Kidney (tissue), 14 donors: ENCODE data around the gene SNW1. TPM values are rescaled to one million over a fixed set of nuclear protein-coding genes. Genes with fewer than 3 reads are reported as not detected.

Experiments used
- DNase-seq, 5 donors: peaks; one replicate each; pipeline ENCODE4 v3.0.0-alpha.2; 2013 to 2020
- FAIRE-seq: peaks from 2 replicates; lab custom pipeline; 2012; peaks lifted over from hg19 to GRCh38; lab: Jason Lieb, UNC
- H3K27ac ChIP-seq, 2 donors: one replicate each; pipeline ENCODE4 v1.7.0; 2013; ENCODE audit warnings: low read depth in 2 of 2, low read length in 2 of 2, inconsistent platforms in 1 of 2
- H3K27me3 ChIP-seq: one replicate; pipeline ENCODE4 v1.7.1; 2013; ENCODE audit warnings: low read length, inconsistent platforms; ENCODE audit not compliant: control insufficient read depth, insufficient read depth
- H3K36me3 ChIP-seq, 3 donors: one replicate each; pipeline versions ENCODE4 v1.7.0 to v1.7.1; 2013; ENCODE audit warnings: low read length in 3 of 3, control low read depth in 1 of 3, inconsistent platforms in 1 of 3; ENCODE audit not compliant: insufficient read depth in 3 of 3, control insufficient read depth in 2 of 3
- H3K4me1 ChIP-seq, 3 donors: one replicate each; pipeline versions ENCODE4 v1.7.0 to v1.7.1; 2013; ENCODE audit warnings: low read length in 3 of 3, inconsistent platforms in 1 of 3, low read depth in 1 of 3; ENCODE audit not compliant: control insufficient read depth in 2 of 3, insufficient read depth in 2 of 3
- H3K4me3 ChIP-seq, 3 donors: one replicate each; pipeline versions ENCODE4 v1.7.0 to v1.8.1; 2013; ENCODE audit warnings: low read length in 3 of 3, control low read depth in 1 of 3, inconsistent platforms in 1 of 3
- H3K9ac ChIP-seq, 3 donors: one replicate each; pipeline versions ENCODE4 v1.7.0 to v1.7.1; 2013; ENCODE audit warnings: low read length in 3 of 3, control low read depth in 1 of 3, inconsistent platforms in 1 of 3
- H3K9me3 ChIP-seq, 3 donors: one replicate each; pipeline versions ENCODE4 v1.7.0 to v1.7.1; 2013; ENCODE audit warnings: low read length in 3 of 3, control low read depth in 1 of 3, inconsistent platforms in 1 of 3; ENCODE audit not compliant: control insufficient read depth in 2 of 3, insufficient read depth in 1 of 3
- CTCF ChIP-seq: IDR thresholded peaks from 3 replicates; pipeline ENCODE4 v1.5.1; 2012; ENCODE audit warnings: mild to moderate bottlenecking, moderate library complexity, borderline replicate concordance; ENCODE audit not compliant: insufficient read depth; ENCODE audit errors: extremely low read depth
- intact Hi-C: fragments of 100-400 bp; cut with DNase I; formaldehyde crosslinking; loops from one replicate; pipeline ENCODE4 v1.11.1; 2022
- polyA plus RNA-seq: library from polyadenylated mRNA; stranded (reverse); fragments of 350-450 nt; fragmentation: Illumina TruSeq; extraction: RNeasy Lipid Tissue Mini Kit (QIAGEN cat#74804); gene quantifications from one replicate; pipeline ENCODE4 v1.2.3, GENCODE V29; 2014; ENCODE audit warnings: low read depth, low replicate concordance; ENCODE audit not compliant: insufficient read depth
- total RNA-seq: library from RNA; stranded (reverse); fragmentation: NEBNext Ultra II Directional; extraction: Animal tissue kit (Norgen Biotek cat#: 25700); gene quantifications from one replicate; pipeline ENCODE4 v1.2.1, GENCODE V29; 2021
- donor health status: control.
- donor health status: control.
- donor health status: control.
- donor health status: control.
- donor health status: control.
- donor health status: DM: yes; HTN: yes; CAD: no.
- donor health status: Normal renal cell carcinoma (clear cell type).

SNW1 gene
- total and polyA plus RNA-seq, 2 donors from 2014 or later, result 37.8 to 63.9 TPM

- Histone ChIP-seq H3K36me3 (peaks cover 2 to 16% (median 5%) of the 10 kb centered on the region in 3 donors), H3K27ac (no peak overlapping the region), H3K9ac (no peak overlapping the region), H3K4me1 (peaks cover 0 to 2% (median 0%) of the 10 kb centered on the region in 3 donors), H3K4me3 (no peak overlapping the region), H3K27me3 (no peaks in the 10 kb centered on the region), H3K9me3 (no peaks in the 10 kb centered on the region)
- FAIRE-seq (no peak), DNase-seq (no peak)
- no peak for TF ChIP-seq CTCF
- intact Hi-C loops, result no loop called here
Observed at GRCh38 chr14:77681196-77682157, 79.5 kb downstream of the SNW1 start.

GRCh38 chr14:77674931-77675330, 86.0 kb downstream of the SNW1 start:
- no peaks in the 10 kb centered on the region for H3K27me3 ChIP-seq
- no peak for FAIRE-seq
- no peak overlapping the region for H3K4me3 ChIP-seq
- no peak overlapping the region for H3K27ac ChIP-seq
- no peak for DNase-seq
- no peak for TF ChIP-seq CTCF
- H3K4me1 ChIP-seq, result no peaks in the 10 kb centered on the region
- intact Hi-C loops, result no loop called here
- H3K9ac ChIP-seq, result no peak overlapping the region
- H3K36me3 ChIP-seq, result peaks cover 5 to 36% (median 18%) of the 10 kb centered on the region in 3 donors
- H3K9me3 ChIP-seq, result no peaks in the 10 kb centered on the region

- DNase-seq, result no peak
- Histone ChIP-seq H3K4me3 (no peak overlapping the region), H3K36me3 (peaks cover 5 to 29% (median 18%) of the 10 kb centered on the region in 3 donors), H3K27me3 (no peaks in the 10 kb centered on the region), H3K9ac (no peak overlapping the region), H3K9me3 (no peaks in the 10 kb centered on the region), H3K4me1 (no peaks in the 10 kb centered on the region), H3K27ac (no peak overlapping the region)
- intact Hi-C loops, result no loop called here
- TF ChIP-seq CTCF, result no peak
- FAIRE-seq, result no peak
Observed at GRCh38 chr14:77673193-77673592, 87.8 kb downstream of the SNW1 start.

Other genes with a start within 250 kb of the SNW1 start
- 66.1 TPM for gene SPTLC2, start 144.5 kb downstream of the SNW1 start, total RNA-seq
- 17.0 TPM for gene SPTLC2, start 144.5 kb downstream of the SNW1 start, polyA plus RNA-seq
- gene ALKBH1, start 53.1 kb downstream of the SNW1 start, total RNA-seq, result 10.5 TPM
- 11.5 TPM for gene ALKBH1, start 53.1 kb downstream of the SNW1 start, polyA plus RNA-seq
- 91.6 TPM for gene SLIRP, start 53.1 kb downstream of the SNW1 start, total RNA-seq
- gene SLIRP, start 53.1 kb downstream of the SNW1 start, polyA plus RNA-seq, result 418 TPM
- 8.0 TPM for gene ADCK1, start 39.0 kb upstream of the SNW1 start, total RNA-seq
- 10.3 TPM for gene ADCK1, start 39.0 kb upstream of the SNW1 start, polyA plus RNA-seq